ENCODE measurements around the gene CALB2.

GRCh38 chr16:71406724-71407123, 48.2 kb downstream of the CALB2 start:
- TF ChIP-seq CTCF (IDR thresholded peaks at IDR 0.05; ENCODE audit: low read depth, low read length) (no peak), EZH2phosphoT487 (IDR thresholded peaks at IDR 0.05; ENCODE audit: low read depth) (no peak)

Data from OCI-LY3 (cell line).